Muscle layer of duodenum (tissue), 2 donors: ENCODE data around the gene PRKG1.

ENCODE experiments used
- H3K27ac ChIP-seq: one replicate; pipeline ENCODE4 v1.7.0; 2013; ENCODE audit warnings: mild to moderate bottlenecking, low read length
- H3K27me3 ChIP-seq: one replicate; pipeline ENCODE4 v1.7.0; 2013; ENCODE audit warnings: low read depth, mild to moderate bottlenecking, control low read depth, low read length
- H3K36me3 ChIP-seq, 2 donors: one replicate each; pipeline ENCODE4 v1.7.0; 2013; ENCODE audit warnings: low read length in 2 of 2, control low read depth in 1 of 2, mild to moderate bottlenecking in 1 of 2; ENCODE audit not compliant: insufficient read depth in 2 of 2, control insufficient read depth in 1 of 2
- H3K4me1 ChIP-seq, 2 donors: one replicate each; pipeline ENCODE4 v1.7.0; 2013; ENCODE audit warnings: low read length in 2 of 2, mild to moderate bottlenecking in 2 of 2, control low read depth in 1 of 2, moderate library complexity in 1 of 2; ENCODE audit not compliant: insufficient read depth in 2 of 2, control insufficient read depth in 1 of 2
- H3K4me3 ChIP-seq, 2 donors: one replicate each; pipeline ENCODE4 v1.7.0; 2013; ENCODE audit warnings: low read length in 2 of 2, low read depth in 1 of 2, mild to moderate bottlenecking in 1 of 2
- H3K9me3 ChIP-seq, 2 donors: one replicate each; pipeline ENCODE4 v1.7.0; 2013; ENCODE audit warnings: low read length in 2 of 2, control low read depth in 1 of 2, mild to moderate bottlenecking in 1 of 2; ENCODE audit not compliant: control insufficient read depth in 1 of 2
- donor health status: healthy.

The PRKG1 gene

GRCh38 chr10:51763746-51764145 lies 689.5 kb downstream of the PRKG1 start:
- H3K9me3 ChIP-seq = no peaks in the 10 kb centered on the region

DNA sequence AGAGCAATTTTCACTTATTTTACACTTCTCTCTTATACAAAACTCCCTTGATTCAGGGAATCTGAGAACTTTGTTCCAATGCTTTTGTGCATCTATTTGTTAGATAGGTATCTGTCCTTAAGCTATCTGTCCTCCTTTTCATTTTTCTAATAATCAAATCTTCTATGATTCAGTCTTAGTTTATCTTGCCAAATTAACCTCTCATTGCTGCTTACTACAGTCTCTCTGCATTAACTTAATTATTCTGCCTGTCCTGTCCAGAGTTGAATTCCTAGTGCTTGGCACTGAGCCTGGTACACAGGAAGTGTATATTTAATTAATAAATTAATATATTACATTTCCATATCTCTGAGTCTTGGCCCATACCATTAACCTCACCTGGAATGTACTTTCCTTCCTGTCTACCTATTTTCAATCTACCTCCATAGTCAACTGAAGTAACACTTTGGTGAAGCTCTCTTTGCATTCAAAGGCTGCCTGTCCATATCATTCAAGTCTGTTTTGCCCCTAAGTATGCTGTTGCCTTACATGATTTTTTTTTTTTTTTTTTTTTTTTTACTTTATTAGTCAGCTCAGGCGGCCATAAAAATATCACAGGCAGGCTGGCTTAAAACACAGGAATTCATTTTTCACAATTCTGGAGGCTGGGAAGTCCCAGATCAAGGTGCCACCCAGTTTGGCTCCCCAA lies 691.1 kb downstream of the PRKG1 start:
- Histone ChIP-seq H3K4me1 (no peaks in the 10 kb centered on the region), H3K27ac (no peak overlapping the region), H3K4me3 (no peak overlapping the region), H3K9me3 (no peaks in the 10 kb centered on the region), H3K27me3 (no peaks in the 10 kb centered on the region), H3K36me3 (no peaks in the 10 kb centered on the region)

More at GRCh38 chr10:51763746-51764145, 689.5 kb downstream of the PRKG1 start:
- H3K4me3 ChIP-seq = no peak overlapping the region
- no peaks in the 10 kb centered on the region for H3K36me3 ChIP-seq
- no peak overlapping the region for H3K27ac ChIP-seq
- H3K27me3 ChIP-seq = no peaks in the 10 kb centered on the region
- H3K4me1 ChIP-seq = no peaks in the 10 kb centered on the region

DNA sequence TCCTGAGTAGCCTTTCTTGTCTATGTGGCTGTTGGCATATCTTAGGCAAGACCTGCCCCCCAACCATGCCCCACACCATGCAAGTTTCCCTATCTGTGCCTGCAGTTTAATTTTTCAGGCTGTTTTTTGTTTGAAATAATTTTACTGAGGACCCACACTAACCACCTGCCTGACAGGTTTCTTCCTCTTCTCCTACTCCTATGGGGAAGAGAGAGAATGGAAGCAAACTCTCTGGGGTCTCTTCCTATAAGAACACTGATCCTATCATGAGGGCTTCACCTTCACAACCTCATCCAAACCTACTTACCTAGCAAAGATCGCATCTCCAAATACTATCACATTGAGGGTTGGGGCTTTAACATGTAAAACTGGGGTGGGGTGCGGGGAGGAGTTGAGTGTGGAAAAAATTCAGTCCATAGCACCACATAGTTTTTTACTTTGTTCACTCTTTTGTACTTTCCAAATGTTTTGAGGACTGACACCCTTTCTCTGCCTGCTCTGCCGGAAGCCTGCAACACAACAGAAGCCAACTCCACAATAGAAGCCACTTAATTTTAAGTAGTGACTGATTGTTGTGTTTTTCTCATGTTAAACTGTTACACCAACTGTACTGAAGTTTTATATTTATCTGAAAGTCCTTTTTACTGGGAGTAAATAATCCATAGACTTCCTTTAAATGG lies 692.3 kb downstream of the PRKG1 start:
- H3K27ac ChIP-seq = no peak overlapping the region
- H3K9me3 ChIP-seq = no peaks in the 10 kb centered on the region
- no peaks in the 10 kb centered on the region for H3K36me3 ChIP-seq
- H3K4me3 ChIP-seq = no peak overlapping the region
- H3K4me1 ChIP-seq = no peaks in the 10 kb centered on the region
- no peaks in the 10 kb centered on the region for H3K27me3 ChIP-seq

GRCh38 chr10:51767103-51767763 lies 692.9 kb downstream of the PRKG1 start:
- H3K36me3 ChIP-seq = no peaks in the 10 kb centered on the region
- H3K27me3 ChIP-seq = no peaks in the 10 kb centered on the region
- H3K4me1 ChIP-seq = no peaks in the 10 kb centered on the region
- H3K4me3 ChIP-seq = no peak overlapping the region
- H3K27ac ChIP-seq = no peak overlapping the region
- H3K9me3 ChIP-seq = no peaks in the 10 kb centered on the region

DNA sequence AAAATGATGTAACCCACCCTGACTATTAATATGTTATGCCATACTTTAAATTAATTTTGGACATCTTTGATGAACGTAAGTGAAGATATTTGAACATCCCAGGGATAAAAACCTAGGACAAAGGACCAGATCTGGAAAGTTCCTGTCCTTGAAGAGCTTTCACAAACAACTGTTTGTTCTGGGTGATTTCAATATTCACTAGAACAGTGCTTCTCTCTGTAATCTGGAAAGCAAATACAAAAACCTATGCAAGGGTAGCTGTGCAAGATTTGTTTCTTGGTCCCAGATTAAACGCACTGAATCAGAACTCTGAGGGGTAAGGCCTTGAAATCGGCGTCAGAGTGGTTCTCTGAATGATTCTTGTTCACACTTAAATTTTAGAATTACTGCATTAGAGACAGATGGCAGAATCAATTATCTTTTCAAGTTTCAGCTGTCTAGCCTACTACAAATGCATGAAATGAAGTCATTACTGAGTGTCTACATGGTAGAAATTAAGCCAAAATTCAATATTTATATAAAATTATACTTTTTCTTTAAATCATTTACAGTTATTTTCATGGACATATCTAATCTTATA lies 694.7 kb downstream of the PRKG1 start:
- no peaks in the 10 kb centered on the region for H3K36me3 ChIP-seq
- peaks cover 0 to 7% of the 10 kb centered on the region in 2 donors for H3K4me1 ChIP-seq
- no peaks in the 10 kb centered on the region for H3K27me3 ChIP-seq
- no peak overlapping the region for H3K4me3 ChIP-seq
- no peak overlapping the region for H3K27ac ChIP-seq
- no peaks in the 10 kb centered on the region for H3K9me3 ChIP-seq

DNA sequence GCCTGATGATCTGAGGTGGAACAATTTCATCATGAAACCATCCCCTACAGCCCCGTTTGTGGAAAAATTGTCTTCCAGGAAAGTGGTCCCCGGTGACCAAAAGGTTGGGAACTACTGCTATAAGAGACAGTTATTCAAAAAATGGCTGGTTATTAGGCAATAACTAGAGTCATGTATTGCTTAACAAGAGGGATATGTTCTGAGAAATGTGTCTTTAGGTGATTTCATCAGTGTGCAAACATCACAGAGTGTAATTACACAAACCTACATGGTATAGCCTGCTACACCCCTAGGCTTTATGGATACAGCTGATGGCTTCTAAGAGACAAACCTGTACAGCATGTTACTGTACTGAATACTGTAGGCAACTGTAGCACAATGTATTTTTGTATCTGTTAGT lies 696.4 kb downstream of the PRKG1 start:
- H3K4me1 ChIP-seq = peaks cover 0 to 7% of the 10 kb centered on the region in 2 donors
- no peak overlapping the region for H3K4me3 ChIP-seq

GRCh38 chr10:51772387-51772786 lies 698.1 kb downstream of the PRKG1 start:
- Histone ChIP-seq H3K27ac (no peak overlapping the region), H3K9me3 (no peaks in the 10 kb centered on the region), H3K4me3 (no peak overlapping the region), H3K27me3 (no peaks in the 10 kb centered on the region), H3K36me3 (no peaks in the 10 kb centered on the region), H3K4me1 (peaks cover 0 to 7% of the 10 kb centered on the region in 2 donors)

More for the DNA sequence above, 696.4 kb downstream of the PRKG1 start:
- Histone ChIP-seq H3K36me3 (no peaks in the 10 kb centered on the region), H3K27ac (no peak overlapping the region), H3K27me3 (no peaks in the 10 kb centered on the region), H3K9me3 (no peaks in the 10 kb centered on the region)

GRCh38 chr10:51773681-51774080 lies 699.4 kb downstream of the PRKG1 start:
- Histone ChIP-seq H3K36me3 (no peaks in the 10 kb centered on the region), H3K27ac (no peak overlapping the region), H3K9me3 (no peaks in the 10 kb centered on the region), H3K4me1 (peaks cover 0 to 7% of the 10 kb centered on the region in 2 donors), H3K27me3 (no peaks in the 10 kb centered on the region), H3K4me3 (no peak overlapping the region)

- H3K36me3 ChIP-seq = no peaks in the 10 kb centered on the region
- H3K9me3 ChIP-seq = no peaks in the 10 kb centered on the region
- no peak overlapping the region for H3K27ac ChIP-seq
- H3K27me3 ChIP-seq = no peaks in the 10 kb centered on the region
- no peaks in the 10 kb centered on the region for H3K4me1 ChIP-seq
- no peak overlapping the region for H3K4me3 ChIP-seq
These were observed 709.7 kb downstream of the PRKG1 start for GRCh38 chr10:51783941-51784340.

GRCh38 chr10:51786016-51786683 lies 711.9 kb downstream of the PRKG1 start:
- no peaks in the 10 kb centered on the region for H3K4me1 ChIP-seq
- H3K36me3 ChIP-seq = no peaks in the 10 kb centered on the region
- no peaks in the 10 kb centered on the region for H3K9me3 ChIP-seq

DNA sequence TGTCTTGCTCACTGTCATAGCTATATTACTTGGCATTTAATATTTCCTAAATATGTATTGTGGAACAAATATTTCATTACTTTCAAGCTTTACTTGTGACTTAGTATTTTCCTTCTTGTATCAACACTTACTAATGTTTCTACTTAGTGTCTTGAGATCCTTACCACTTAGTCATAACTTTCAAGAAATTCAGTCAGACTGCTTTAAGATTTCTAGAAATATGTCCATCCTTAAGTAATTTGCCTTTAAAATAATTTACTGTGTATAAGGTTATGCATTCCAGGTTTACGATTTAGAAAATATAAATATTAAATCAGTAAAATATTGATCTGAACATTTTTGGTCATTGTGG lies 712.4 kb downstream of the PRKG1 start:
- Histone ChIP-seq H3K27ac (no peak overlapping the region), H3K4me1 (no peaks in the 10 kb centered on the region), H3K4me3 (no peak overlapping the region), H3K36me3 (no peaks in the 10 kb centered on the region), H3K9me3 (peaks cover 0 to 3% of the 10 kb centered on the region in 2 donors), H3K27me3 (no peaks in the 10 kb centered on the region)

More at GRCh38 chr10:51786016-51786683, 711.9 kb downstream of the PRKG1 start:
- H3K27ac ChIP-seq = no peak overlapping the region
- no peaks in the 10 kb centered on the region for H3K27me3 ChIP-seq
- H3K4me3 ChIP-seq = no peak overlapping the region
